Measurements from ENCODE around the gene NKX1-1. TPM values are rescaled to one million over a fixed set of nuclear protein-coding genes. Genes with fewer than 3 reads are reported as not detected.

NKX1-1 gene
- total RNA-seq, 1 experiment from 2014 or later, result not detected

DNA sequence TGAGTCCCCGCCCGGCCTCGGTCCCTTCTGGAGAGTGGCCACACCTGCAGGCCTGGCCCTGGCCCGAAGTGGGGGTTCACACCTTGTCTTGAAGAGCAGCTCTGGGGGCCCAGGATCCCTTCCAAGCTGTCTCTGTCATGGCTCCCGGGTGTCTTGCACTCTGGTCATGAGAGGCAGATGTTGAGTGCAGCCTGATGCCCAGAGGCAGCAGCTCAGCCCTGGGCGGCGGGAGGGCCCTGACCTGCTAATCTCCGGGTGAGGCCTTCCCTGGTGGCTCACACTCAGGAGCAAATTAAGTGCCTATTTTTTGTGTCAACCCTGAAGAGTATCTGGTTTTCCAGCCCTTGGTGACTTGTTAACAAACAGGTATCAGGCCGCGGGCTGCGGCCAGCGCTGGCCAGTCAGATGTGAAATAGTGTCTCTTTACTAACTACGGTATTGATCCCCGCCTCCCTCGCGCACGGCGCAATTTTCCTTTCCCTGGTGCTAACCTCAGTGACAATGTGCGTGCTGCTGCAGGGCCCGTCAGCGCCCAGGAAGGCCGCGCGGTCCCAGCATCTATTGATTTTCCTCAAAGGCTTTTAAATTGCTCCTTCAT, 24.2 kb downstream of the NKX1-1 start:
- Histone ChIP-seq H3K4me1 (replicated peaks; ENCODE audit: insufficient read depth) (no peaks in the 10 kb centered on the region), H3K27ac (no peak overlapping the region), H3K9me3 (ENCODE audit: insufficient read depth, low read depth) (no peaks in the 10 kb centered on the region), H3K79me2 (ENCODE audit: low read depth) (no peaks in the 10 kb centered on the region), H3F3A (ENCODE audit: insufficient read depth, low read depth) (no peaks in the 10 kb centered on the region), H2AFZ (no peak overlapping the region), H3K4me3 (no peak overlapping the region), H4K20me1 (ENCODE audit: insufficient read depth) (no peaks in the 10 kb centered on the region), H3K27me3 (ENCODE audit: insufficient read depth, low read depth) (no peaks in the 10 kb centered on the region), H3K9me2 (ENCODE audit: insufficient read depth) (no peaks in the 10 kb centered on the region), H3K36me3 (ENCODE audit: low read depth) (no peaks in the 10 kb centered on the region), H3K4me2 (no peak overlapping the region)
- TF ChIP-seq, protein P1, sequence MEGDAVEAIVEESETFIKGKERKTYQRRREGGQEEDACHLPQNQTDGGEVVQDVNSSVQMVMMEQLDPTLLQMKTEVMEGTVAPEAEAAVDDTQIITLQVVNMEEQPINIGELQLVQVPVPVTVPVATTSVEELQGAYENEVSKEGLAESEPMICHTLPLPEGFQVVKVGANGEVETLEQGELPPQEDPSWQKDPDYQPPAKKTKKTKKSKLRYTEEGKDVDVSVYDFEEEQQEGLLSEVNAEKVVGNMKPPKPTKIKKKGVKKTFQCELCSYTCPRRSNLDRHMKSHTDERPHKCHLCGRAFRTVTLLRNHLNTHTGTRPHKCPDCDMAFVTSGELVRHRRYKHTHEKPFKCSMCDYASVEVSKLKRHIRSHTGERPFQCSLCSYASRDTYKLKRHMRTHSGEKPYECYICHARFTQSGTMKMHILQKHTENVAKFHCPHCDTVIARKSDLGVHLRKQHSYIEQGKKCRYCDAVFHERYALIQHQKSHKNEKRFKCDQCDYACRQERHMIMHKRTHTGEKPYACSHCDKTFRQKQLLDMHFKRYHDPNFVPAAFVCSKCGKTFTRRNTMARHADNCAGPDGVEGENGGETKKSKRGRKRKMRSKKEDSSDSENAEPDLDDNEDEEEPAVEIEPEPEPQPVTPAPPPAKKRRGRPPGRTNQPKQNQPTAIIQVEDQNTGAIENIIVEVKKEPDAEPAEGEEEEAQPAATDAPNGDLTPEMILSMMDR (conservative IDR thresholded peaks at IDR 0.05), result no peak
- TF ChIP-seq EZH2 (IDR thresholded peaks at IDR 0.05; ENCODE audit: low read depth), result no peak
- CTCF ChIA-PET, result no interaction called here
- intact Hi-C loops (cut with micrococcal nuclease; ENCODE audit: unreplicated experiment), result no loop called here
- no peak for DNase-seq
- BruUV-seq (replicated peaks), result no TSS peak
- POLR2A ChIA-PET (ENCODE audit: unreplicated experiment), result no interaction called here

DNA sequence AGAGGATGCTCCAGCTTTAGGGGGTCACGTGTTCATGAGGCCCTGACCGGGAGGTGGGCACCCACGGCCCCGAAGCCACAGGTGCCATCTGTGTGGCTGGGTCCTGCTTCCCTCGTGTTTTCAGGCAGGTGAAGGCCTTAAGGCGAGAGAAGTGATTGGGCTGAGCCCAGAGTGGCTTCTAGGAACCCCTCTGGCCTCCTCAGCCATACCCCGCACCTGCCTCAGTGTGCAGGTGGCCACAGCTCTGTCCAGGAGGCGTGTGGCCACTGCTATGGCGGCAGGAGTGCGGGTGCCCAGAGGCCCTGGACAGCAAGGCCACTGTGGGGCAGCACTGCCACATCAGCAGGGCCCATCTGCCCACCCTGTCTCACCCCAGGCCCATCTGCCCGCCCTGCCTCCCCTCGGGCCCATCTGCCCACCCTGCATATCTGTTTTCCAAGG, 25.0 kb downstream of the NKX1-1 start:
- ChIA-PET CTCF (no interaction called here), POLR2A (ENCODE audit: unreplicated experiment) (no interaction called here)
- TF ChIP-seq EZH2 (IDR thresholded peaks at IDR 0.05; ENCODE audit: low read depth), result no peak
- intact Hi-C loops (cut with micrococcal nuclease; ENCODE audit: unreplicated experiment), result no loop called here
- Histone ChIP-seq H3F3A (ENCODE audit: insufficient read depth, low read depth) (no peaks in the 10 kb centered on the region), H3K9me2 (ENCODE audit: insufficient read depth) (no peaks in the 10 kb centered on the region), H3K4me1 (replicated peaks; ENCODE audit: insufficient read depth) (no peaks in the 10 kb centered on the region), H3K36me3 (ENCODE audit: low read depth) (no peaks in the 10 kb centered on the region), H3K27me3 (ENCODE audit: insufficient read depth, low read depth) (no peaks in the 10 kb centered on the region), H4K20me1 (ENCODE audit: insufficient read depth) (no peaks in the 10 kb centered on the region), H2AFZ (no peak overlapping the region), H3K4me3 (no peak overlapping the region), H3K79me2 (ENCODE audit: low read depth) (no peaks in the 10 kb centered on the region), H3K27ac (no peak overlapping the region), H3K4me2 (no peak overlapping the region), H3K9me3 (ENCODE audit: insufficient read depth, low read depth) (no peaks in the 10 kb centered on the region)
- DNase-seq, result no peak
- no TSS peak for BruUV-seq (replicated peaks)

DNA sequence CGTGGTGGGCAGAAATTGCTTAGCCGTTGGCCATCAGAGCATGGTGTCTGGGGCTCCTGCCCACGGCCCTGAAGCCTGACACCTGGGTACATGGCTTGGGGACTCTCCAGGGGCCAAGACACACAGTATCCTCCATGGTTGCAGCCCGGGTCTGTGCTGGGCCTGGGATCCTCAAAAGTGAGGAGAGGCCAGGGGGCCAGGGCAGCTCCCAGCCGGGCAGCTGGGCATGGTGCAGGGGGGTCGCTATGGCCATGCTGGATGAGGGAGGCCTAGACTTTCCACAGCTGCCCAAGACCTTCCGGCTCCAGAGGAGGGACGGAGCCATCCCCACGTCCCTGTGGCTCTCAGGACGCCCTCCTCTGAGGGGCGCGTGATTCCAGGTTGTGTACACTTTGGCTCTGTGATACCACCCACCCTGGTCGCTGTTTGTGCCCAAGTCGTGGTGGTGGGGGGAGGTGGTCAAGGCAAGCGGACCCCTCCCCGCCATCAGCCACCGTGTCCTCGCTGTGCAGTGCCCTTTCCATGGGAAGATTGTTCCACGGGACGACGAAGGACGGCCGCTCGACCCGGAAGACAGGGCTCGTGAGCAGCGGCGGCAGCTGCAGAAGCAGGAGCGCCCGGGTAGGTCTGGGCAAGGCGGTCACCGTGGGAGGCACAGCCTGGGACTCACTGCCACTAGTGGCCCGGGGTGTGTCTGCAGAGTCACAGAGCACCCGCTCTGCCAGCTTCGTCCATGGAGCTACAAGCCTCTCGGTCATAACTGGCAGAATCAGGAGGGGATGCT, 25.7 kb downstream of the NKX1-1 start:
- Histone ChIP-seq H3K27ac (no peak overlapping the region), H3K9me3 (ENCODE audit: insufficient read depth, low read depth) (no peaks in the 10 kb centered on the region), H2AFZ (no peak overlapping the region), H4K20me1 (ENCODE audit: insufficient read depth) (no peaks in the 10 kb centered on the region), H3K79me2 (ENCODE audit: low read depth) (no peaks in the 10 kb centered on the region), H3K36me3 (ENCODE audit: low read depth) (no peaks in the 10 kb centered on the region), H3K4me1 (replicated peaks; ENCODE audit: insufficient read depth) (no peaks in the 10 kb centered on the region), H3K4me2 (no peak overlapping the region), H3F3A (ENCODE audit: insufficient read depth, low read depth) (no peaks in the 10 kb centered on the region), H3K4me3 (no peak overlapping the region), H3K9me2 (ENCODE audit: insufficient read depth) (no peaks in the 10 kb centered on the region), H3K27me3 (ENCODE audit: insufficient read depth, low read depth) (no peaks in the 10 kb centered on the region)
- intact Hi-C loops (cut with micrococcal nuclease; ENCODE audit: unreplicated experiment), result no loop called here
- BruUV-seq (replicated peaks), result no TSS peak
- CTCF ChIA-PET, result no interaction called here
- no peak for TF ChIP-seq EZH2 (IDR thresholded peaks at IDR 0.05; ENCODE audit: low read depth)
- TF ChIP-seq, protein P1 (conservative IDR thresholded peaks at IDR 0.05), result no peak
- POLR2A ChIA-PET (ENCODE audit: unreplicated experiment), result no interaction called here
- DNase-seq, result no peak
